ENCODE results near the gene EXOC3L4.

DNA sequence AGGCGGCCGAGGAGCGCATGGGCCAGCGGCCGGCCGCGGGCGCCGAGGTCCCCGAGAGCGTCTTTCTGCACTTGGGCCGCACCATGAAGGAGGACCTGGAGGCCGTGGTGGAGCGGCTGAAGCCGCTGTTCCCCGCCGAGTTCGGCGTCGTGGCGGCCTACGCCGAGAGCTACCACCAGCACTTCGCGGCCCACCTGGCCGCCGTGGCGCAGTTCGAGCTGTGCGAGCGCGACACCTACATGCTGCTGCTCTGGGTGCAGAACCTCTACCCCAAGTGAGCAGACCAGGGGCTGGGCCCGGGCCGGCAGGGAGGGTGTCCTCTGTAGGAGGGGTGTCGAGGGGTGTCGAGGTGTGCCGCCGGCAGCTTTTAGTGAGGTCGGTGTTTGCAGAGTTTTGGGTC is 32.8 kb downstream of the EXOC3L4 start:
- TF ChIP-seq, protein P1, sequence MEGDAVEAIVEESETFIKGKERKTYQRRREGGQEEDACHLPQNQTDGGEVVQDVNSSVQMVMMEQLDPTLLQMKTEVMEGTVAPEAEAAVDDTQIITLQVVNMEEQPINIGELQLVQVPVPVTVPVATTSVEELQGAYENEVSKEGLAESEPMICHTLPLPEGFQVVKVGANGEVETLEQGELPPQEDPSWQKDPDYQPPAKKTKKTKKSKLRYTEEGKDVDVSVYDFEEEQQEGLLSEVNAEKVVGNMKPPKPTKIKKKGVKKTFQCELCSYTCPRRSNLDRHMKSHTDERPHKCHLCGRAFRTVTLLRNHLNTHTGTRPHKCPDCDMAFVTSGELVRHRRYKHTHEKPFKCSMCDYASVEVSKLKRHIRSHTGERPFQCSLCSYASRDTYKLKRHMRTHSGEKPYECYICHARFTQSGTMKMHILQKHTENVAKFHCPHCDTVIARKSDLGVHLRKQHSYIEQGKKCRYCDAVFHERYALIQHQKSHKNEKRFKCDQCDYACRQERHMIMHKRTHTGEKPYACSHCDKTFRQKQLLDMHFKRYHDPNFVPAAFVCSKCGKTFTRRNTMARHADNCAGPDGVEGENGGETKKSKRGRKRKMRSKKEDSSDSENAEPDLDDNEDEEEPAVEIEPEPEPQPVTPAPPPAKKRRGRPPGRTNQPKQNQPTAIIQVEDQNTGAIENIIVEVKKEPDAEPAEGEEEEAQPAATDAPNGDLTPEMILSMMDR (IDR thresholded peaks at IDR 0.05): no peak
- no peak for TF ChIP-seq POLR2A (IDR thresholded peaks at IDR 0.05; ENCODE audit: low read length)
- no peak for TF ChIP-seq MAFK (IDR thresholded peaks at IDR 0.05; ENCODE audit: partially characterized antibody)
- TF ChIP-seq, protein P2, sequence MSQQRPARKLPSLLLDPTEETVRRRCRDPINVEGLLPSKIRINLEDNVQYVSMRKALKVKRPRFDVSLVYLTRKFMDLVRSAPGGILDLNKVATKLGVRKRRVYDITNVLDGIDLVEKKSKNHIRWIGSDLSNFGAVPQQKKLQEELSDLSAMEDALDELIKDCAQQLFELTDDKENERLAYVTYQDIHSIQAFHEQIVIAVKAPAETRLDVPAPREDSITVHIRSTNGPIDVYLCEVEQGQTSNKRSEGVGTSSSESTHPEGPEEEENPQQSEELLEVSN (IDR thresholded peaks at IDR 0.05; ENCODE audit: borderline replicate concordance, low read depth): no peak
- TF ChIP-seq ZSCAN20 (CRISPR knock-in tag; IDR thresholded peaks at IDR 0.05): no peak
- no peak for TF ChIP-seq KDM1A (IDR thresholded peaks at IDR 0.05; ENCODE audit: low read depth)
